ENCODE data around the gene SEMA4G. TPM values are rescaled to one million over a fixed set of nuclear protein-coding genes. Genes with fewer than 3 reads are reported as not detected.

SEMA4G gene
- total RNA-seq, 4 donors from 2014 or later = 0.44 to 4.1 (median 1.3) TPM

GRCh38 chr10:100976906-100977305, 7.6 kb downstream of the SEMA4G start:
- intact Hi-C loops (cut with DNase I) = no loop called here
- Histone ChIP-seq H3K27ac (no peak overlapping the region), H3K4me3 (no peak overlapping the region), H3K9me3 (no peaks in the 10 kb centered on the region), H3K27me3 (no peaks in the 10 kb centered on the region), H3K4me1 (no peaks in the 10 kb centered on the region), H3K36me3 (peaks cover 0 to 46% (median 6%) of the 10 kb centered on the region in 3 donors)
- 54 to 59% methylated on average over 3 of the region's 3 CpGs for WGBS, 2 donors
- no peak for TF ChIP-seq POLR2A (IDR thresholded peaks at IDR 0.05)
- TF ChIP-seq, protein P1, sequence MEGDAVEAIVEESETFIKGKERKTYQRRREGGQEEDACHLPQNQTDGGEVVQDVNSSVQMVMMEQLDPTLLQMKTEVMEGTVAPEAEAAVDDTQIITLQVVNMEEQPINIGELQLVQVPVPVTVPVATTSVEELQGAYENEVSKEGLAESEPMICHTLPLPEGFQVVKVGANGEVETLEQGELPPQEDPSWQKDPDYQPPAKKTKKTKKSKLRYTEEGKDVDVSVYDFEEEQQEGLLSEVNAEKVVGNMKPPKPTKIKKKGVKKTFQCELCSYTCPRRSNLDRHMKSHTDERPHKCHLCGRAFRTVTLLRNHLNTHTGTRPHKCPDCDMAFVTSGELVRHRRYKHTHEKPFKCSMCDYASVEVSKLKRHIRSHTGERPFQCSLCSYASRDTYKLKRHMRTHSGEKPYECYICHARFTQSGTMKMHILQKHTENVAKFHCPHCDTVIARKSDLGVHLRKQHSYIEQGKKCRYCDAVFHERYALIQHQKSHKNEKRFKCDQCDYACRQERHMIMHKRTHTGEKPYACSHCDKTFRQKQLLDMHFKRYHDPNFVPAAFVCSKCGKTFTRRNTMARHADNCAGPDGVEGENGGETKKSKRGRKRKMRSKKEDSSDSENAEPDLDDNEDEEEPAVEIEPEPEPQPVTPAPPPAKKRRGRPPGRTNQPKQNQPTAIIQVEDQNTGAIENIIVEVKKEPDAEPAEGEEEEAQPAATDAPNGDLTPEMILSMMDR (IDR thresholded peaks at IDR 0.05) = no peak
- DNase-seq = no peak

DNA sequence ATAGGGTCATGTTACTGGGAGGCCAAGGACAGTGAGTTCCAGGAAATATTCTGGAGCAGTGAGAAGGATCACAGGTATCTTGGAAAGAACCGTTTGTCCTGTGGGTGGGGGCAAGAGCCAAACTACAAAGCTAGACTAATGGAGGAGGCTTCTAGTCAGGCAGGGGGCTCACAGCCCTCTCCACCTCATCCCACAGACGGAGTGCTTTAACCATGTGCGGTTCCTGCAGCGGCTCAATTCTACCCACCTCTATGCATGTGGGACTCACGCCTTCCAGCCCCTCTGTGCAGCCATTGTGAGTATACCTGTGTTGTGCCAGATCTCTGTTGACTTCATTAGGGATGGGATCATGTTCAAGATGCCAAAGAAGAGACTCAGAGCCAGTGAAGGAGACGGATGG, 8.1 kb downstream of the SEMA4G start:
- intact Hi-C loops (cut with DNase I) = no loop called here
- Histone ChIP-seq H3K4me3 (no peak overlapping the region), H3K27me3 (no peaks in the 10 kb centered on the region), H3K27ac (no peak overlapping the region), H3K4me1 (no peaks in the 10 kb centered on the region), H3K9me3 (no peaks in the 10 kb centered on the region), H3K36me3 (peaks cover 0 to 51% (median 6%) of the 10 kb centered on the region in 3 donors)
- no peak for TF ChIP-seq POLR2A (IDR thresholded peaks at IDR 0.05)
- TF ChIP-seq, protein P1 (IDR thresholded peaks at IDR 0.05) = no peak
- 79 to 85% methylated on average over 6 of the region's 6 CpGs for WGBS, 2 donors
- no peak for DNase-seq

DNA sequence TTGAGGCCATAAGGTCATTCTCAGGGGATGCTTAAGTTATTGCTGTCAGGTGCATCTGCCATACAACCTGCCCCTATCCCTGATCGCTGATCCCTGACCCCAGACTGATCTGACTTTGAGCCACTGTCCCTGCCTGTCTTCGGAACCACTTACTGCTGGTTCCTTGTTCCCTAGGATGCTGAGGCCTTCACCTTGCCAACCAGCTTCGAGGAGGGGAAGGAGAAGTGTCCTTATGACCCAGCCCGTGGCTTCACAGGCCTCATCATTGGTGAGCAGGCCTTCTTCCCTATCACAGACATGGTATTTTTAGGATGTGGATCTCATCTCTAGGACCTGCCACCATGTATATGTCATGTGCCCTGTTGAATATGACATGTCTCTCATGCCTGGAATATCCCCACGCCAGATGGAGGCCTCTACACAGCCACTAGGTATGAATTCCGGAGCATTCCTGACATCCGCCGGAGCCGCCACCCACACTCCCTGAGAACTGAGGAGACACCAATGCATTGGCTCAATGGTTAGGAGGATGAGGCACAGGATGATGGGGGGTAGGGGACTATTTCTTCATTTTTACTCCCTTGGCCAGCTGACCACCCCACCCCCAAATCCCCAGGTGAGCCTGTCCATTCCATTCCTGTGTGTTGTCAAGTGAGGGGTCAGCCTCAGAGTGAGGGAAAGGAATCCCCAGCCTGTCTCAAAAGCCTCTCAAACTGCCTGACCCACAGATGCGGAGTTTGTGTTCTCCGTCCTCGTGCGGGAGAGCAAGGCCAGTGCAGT, 9.0 kb downstream of the SEMA4G start:
- TF ChIP-seq POLR2A (IDR thresholded peaks at IDR 0.05) = no peak
- TF ChIP-seq, protein P1 (IDR thresholded peaks at IDR 0.05) = no peak

GRCh38 chr10:100978901-100979195, 9.5 kb downstream of the SEMA4G start:
- DNase-seq = no peak
- H3K27ac ChIP-seq = no peak overlapping the region
- no peak for TF ChIP-seq POLR2A (IDR thresholded peaks at IDR 0.05)
- TF ChIP-seq, protein P1 (IDR thresholded peaks at IDR 0.05) = no peak
- peaks cover 5 to 65% (median 6%) of the 10 kb centered on the region in 3 donors for H3K36me3 ChIP-seq
- WGBS, 2 donors = 67 to 85% methylated on average over 1 to 8 of the region's 10 CpGs
- H3K4me1 ChIP-seq = no peaks in the 10 kb centered on the region
- intact Hi-C loops (cut with DNase I) = no loop called here
- H3K9me3 ChIP-seq = no peaks in the 10 kb centered on the region
- no peaks in the 10 kb centered on the region for H3K27me3 ChIP-seq
- H3K4me3 ChIP-seq = no peak overlapping the region

More for the DNA sequence above, 9.0 kb downstream of the SEMA4G start:
- Histone ChIP-seq H3K4me1 (no peaks in the 10 kb centered on the region), H3K27me3 (no peaks in the 10 kb centered on the region), H3K27ac (no peak overlapping the region), H3K9me3 (no peaks in the 10 kb centered on the region), H3K4me3 (no peak overlapping the region), H3K36me3 (peaks cover 0 to 60% (median 6%) of the 10 kb centered on the region in 3 donors)
- no peak for DNase-seq
- intact Hi-C loops (cut with DNase I) = no loop called here
- WGBS, 2 donors = 82 to 88% methylated on average over 11 to 13 of the region's 13 CpGs

GRCh38 chr10:100979791-100980272, 10.5 kb downstream of the SEMA4G start:
- no peaks in the 10 kb centered on the region for H3K9me3 ChIP-seq
- TF ChIP-seq, protein P1 (IDR thresholded peaks at IDR 0.05) = no peak
- no peak for TF ChIP-seq POLR2A (IDR thresholded peaks at IDR 0.05)
- H3K27ac ChIP-seq = no peak overlapping the region
- H3K4me3 ChIP-seq = no peak overlapping the region
- no peak for DNase-seq
- H3K36me3 ChIP-seq = peaks cover 5 to 75% (median 6%) of the 10 kb centered on the region in 3 donors
- 83 to 93% methylated on average over 2 to 3 of the region's 16 CpGs for WGBS, 2 donors
- intact Hi-C loops (cut with DNase I) = no loop called here
- no peaks in the 10 kb centered on the region for H3K4me1 ChIP-seq
- H3K27me3 ChIP-seq = no peaks in the 10 kb centered on the region

All from esophagus squamous epithelium (tissue), 5 donors.